Measurements from ENCODE around the gene COL4A6. TPM values are rescaled to one million over a fixed set of nuclear protein-coding genes. Genes with fewer than 3 reads are reported as not detected.
A peak's percentile ranks its signal among the peaks of the same experiment; 100 is the strongest.

COL4A6 gene
- total and polyA plus RNA-seq, 5 donors, result 7.0 to 18.1 (median 14.0) TPM

DNA sequence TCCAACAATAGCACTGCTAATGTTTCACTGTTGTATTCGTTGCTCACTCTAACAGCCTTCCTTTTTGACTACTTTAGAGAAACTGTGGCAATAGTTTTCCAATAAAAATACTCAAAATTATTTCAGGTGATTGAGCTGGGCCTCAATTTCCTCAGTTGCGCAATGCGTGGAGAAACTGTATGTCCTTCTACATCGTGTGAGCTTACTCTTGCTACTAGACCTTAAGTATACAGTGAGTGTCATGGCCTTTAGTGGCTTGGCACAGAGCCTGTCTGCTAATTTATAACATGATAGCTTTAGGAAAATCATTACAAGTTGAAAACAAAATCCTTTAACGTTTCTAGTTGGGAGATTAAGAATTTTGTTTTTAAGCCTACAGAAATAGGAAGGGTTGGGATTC, 114.5 kb downstream of the COL4A6 start:
- intact Hi-C loops (cut with DNase I), result no loop called here
- WGBS, result 68% methylated on average over 5 of the region's 5 CpGs

DNA sequence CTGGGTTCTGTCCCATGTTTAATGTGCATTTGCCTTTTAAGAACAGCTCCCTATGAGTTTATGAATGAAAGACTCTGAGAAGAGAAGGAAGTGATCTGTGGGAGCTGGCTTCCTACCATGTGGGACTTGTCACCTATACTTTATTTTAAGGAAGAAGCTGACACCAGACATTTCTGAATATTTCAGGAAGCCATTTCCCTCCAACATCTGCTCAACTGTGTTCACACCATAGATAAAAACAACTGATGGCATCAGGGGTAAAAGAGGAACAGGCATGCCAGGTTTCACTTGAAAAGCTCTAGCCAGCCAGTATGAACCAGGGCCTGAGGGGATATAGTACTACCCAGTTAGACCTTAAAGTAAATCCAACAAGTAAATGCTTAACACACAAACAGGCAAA, 116.0 kb downstream of the COL4A6 start:
- H3K9me3 ChIP-seq (ENCODE audit: control insufficient read depth, low read length), result no peaks in the 10 kb centered on the region
- H3K27me3 ChIP-seq (ENCODE audit: control insufficient read depth, insufficient read depth), result no peaks in the 10 kb centered on the region
- no peak overlapping the region for H3K4me3 ChIP-seq (ENCODE audit: low read length)
- intact Hi-C loops (cut with DNase I), result no loop called here
- H3K27ac ChIP-seq (ENCODE audit: low read length), result no peak overlapping the region
- DNase-seq (no peak), ATAC-seq (no peak)
- H3K4me1 ChIP-seq (ENCODE audit: control insufficient read depth, insufficient read depth, low read length), result no peaks in the 10 kb centered on the region

More for the DNA sequence above, 114.5 kb downstream of the COL4A6 start:
- H3K27me3 ChIP-seq (ENCODE audit: control insufficient read depth, insufficient read depth), result no peaks in the 10 kb centered on the region
- DNase-seq (no peak), ATAC-seq (no peak)
- H3K27ac ChIP-seq (ENCODE audit: low read length), result no peak overlapping the region
- no peaks in the 10 kb centered on the region for H3K9me3 ChIP-seq (ENCODE audit: control insufficient read depth, low read length)
- no peak overlapping the region for H3K4me3 ChIP-seq (ENCODE audit: low read length)
- no peaks in the 10 kb centered on the region for H3K4me1 ChIP-seq (ENCODE audit: control insufficient read depth, insufficient read depth, low read length)

GRCh38 chrX:108316456-108316855, 121.8 kb downstream of the COL4A6 start:
- ATAC-seq (no peak), DNase-seq (no peak)
- WGBS, result 84% methylated on average over 1 of the region's 1 CpG
- H3K9me3 ChIP-seq (ENCODE audit: control insufficient read depth, low read length), result no peaks in the 10 kb centered on the region
- no peak overlapping the region for H3K4me3 ChIP-seq (ENCODE audit: low read length)
- intact Hi-C loops (cut with DNase I), result no loop called here
- H3K27me3 ChIP-seq (ENCODE audit: control insufficient read depth, insufficient read depth), result no peaks in the 10 kb centered on the region
- H3K4me1 ChIP-seq (ENCODE audit: control insufficient read depth, insufficient read depth, low read length), result no peaks in the 10 kb centered on the region
- no peak overlapping the region for H3K27ac ChIP-seq (ENCODE audit: low read length)

DNA sequence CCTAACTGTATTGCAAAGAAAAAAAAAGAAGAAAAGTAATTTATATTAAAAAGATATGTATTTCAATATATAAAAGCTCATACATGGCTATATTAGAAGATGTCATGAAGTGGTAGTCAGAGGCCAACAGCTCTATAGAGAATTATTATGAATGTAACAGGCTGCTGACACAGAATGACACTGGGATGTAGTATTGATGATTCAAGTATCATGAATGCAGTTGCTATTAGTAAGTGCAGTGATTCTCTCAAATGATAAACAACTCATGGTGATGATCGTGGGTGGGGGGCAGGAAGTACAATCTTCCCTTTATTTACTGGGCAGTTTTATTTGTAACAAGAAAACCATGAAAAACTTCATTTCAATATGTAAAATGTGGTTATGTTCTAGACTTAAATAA, 124.6 kb downstream of the COL4A6 start:
- intact Hi-C loops (cut with DNase I), result no loop called here
- H3K27me3 ChIP-seq (ENCODE audit: control insufficient read depth, insufficient read depth), result no peaks in the 10 kb centered on the region
- ATAC-seq, result no peak
- no peaks in the 10 kb centered on the region for H3K9me3 ChIP-seq (ENCODE audit: control insufficient read depth, low read length)
- H3K4me1 ChIP-seq (ENCODE audit: control insufficient read depth, insufficient read depth, low read length), result no peaks in the 10 kb centered on the region
- H3K4me3 ChIP-seq (ENCODE audit: low read length), result no peak overlapping the region
- no peak for DNase-seq
- WGBS, result 83% methylated on average over 1 of the region's 1 CpG
- H3K27ac ChIP-seq (ENCODE audit: low read length), result no peak overlapping the region

DNA sequence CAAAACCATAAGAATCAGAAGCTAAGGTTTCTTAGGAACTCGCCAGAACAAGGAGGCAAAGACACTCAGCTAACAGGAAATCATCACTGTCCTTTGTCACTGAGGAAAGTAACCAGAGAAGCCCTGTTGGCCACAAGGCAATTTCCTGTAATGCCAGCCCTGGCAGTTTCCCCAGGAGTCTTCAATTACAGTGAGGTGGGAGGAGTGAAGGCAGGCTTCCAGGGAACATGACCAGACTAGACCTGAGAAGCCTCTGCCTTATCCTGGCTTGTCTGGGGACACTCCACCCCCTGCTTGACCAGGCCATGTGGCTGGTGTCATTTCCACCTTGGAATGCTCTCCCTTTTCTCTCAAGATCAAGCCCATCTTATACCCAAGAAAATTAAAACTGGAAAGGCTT, 125.3 kb downstream of the COL4A6 start:
- peak; percentile 16 to 64 (median 58) for DNase-seq
- Histone ChIP-seq H3K4me1 (ENCODE audit: control insufficient read depth, insufficient read depth, low read length) (no peaks in the 10 kb centered on the region), H3K27ac (ENCODE audit: low read length) (no peak overlapping the region), H3K9me3 (ENCODE audit: control insufficient read depth, low read length) (no peaks in the 10 kb centered on the region), H3K4me3 (ENCODE audit: low read length) (no peak overlapping the region), H3K27me3 (ENCODE audit: control insufficient read depth, insufficient read depth) (no peaks in the 10 kb centered on the region)
- intact Hi-C loops (cut with DNase I), result no loop called here
- peak; percentile 70 to 86 for ATAC-seq
- WGBS, result 42% methylated on average over 1 of the region's 1 CpG

DNA sequence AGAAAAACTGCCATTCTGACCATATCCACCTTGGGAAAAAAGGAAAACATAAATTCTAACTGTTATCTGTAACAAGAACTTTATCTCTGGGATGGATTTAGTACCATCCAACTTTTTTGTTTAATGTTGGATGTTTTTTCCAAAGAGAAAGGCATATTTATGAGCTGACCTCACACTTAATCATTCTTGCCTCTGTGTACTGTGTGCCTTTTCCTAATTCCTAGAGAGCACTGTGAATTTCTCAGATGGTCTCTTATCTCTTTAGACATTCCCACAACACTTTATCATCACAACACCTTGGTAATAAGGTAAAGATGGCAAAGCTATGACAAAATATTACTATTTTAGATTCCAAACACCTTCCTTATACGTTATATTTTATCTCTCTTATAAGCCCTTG, 126.2 kb downstream of the COL4A6 start:
- H3K9me3 ChIP-seq (ENCODE audit: control insufficient read depth, low read length), result no peaks in the 10 kb centered on the region
- H3K4me3 ChIP-seq (ENCODE audit: low read length), result no peak overlapping the region
- no peaks in the 10 kb centered on the region for H3K4me1 ChIP-seq (ENCODE audit: control insufficient read depth, insufficient read depth, low read length)
- 61% methylated on average over 1 of the region's 1 CpG for WGBS
- no peak overlapping the region for H3K27ac ChIP-seq (ENCODE audit: low read length)
- H3K27me3 ChIP-seq (ENCODE audit: control insufficient read depth, insufficient read depth), result no peaks in the 10 kb centered on the region
- DNase-seq (no peak), ATAC-seq (no peak)
- intact Hi-C loops (cut with DNase I), result no loop called here

- ATAC-seq, result no peak
- no peaks in the 10 kb centered on the region for H3K9me3 ChIP-seq (ENCODE audit: control insufficient read depth, low read length)
- no peak for DNase-seq
- 59% methylated on average over 1 of the region's 1 CpG for WGBS
- intact Hi-C loops (cut with DNase I), result no loop called here
- H3K27ac ChIP-seq (ENCODE audit: low read length), result no peak overlapping the region
- H3K4me1 ChIP-seq (ENCODE audit: control insufficient read depth, insufficient read depth, low read length), result no peaks in the 10 kb centered on the region
- H3K27me3 ChIP-seq (ENCODE audit: control insufficient read depth, insufficient read depth), result no peaks in the 10 kb centered on the region
- H3K4me3 ChIP-seq (ENCODE audit: low read length), result no peak overlapping the region
Measured at GRCh38 chrX:108310506-108310905, 127.7 kb downstream of the COL4A6 start.

DNA sequence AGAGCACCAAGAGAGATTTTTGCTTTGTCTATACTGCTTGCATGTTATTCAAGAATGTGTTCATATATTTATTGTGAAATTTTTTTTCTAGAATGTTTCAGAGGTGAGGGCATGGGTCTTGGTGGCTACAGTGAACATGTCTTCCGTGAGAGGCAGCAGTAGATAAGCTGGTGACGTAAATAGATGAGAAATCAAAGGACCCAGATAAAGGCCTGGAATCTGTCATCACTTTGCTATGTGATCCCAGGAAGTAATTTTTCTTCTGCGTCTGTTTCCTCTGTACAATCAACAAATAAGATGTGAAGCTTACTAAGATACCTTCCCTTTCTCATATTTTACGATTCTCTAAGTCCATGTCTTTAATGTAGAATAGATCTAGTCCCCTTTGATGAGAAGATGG, 129.1 kb downstream of the COL4A6 start:
- intact Hi-C loops (cut with DNase I), result loop anchor here in 1 of 4 donors (5.0 kb wide), 1 partner anchor 82 kb away; no protein-coding TSS in a partner anchor
- ATAC-seq, result no peak
- DNase-seq, result no peak
- H3K9me3 ChIP-seq (ENCODE audit: control insufficient read depth, low read length), result no peaks in the 10 kb centered on the region
- WGBS, result 45% methylated on average over 4 of the region's 4 CpGs
- no peaks in the 10 kb centered on the region for H3K27me3 ChIP-seq (ENCODE audit: control insufficient read depth, insufficient read depth)
- H3K4me1 ChIP-seq (ENCODE audit: control insufficient read depth, insufficient read depth, low read length), result no peaks in the 10 kb centered on the region
- H3K4me3 ChIP-seq (ENCODE audit: low read length), result no peak overlapping the region
- H3K27ac ChIP-seq (ENCODE audit: low read length), result no peak overlapping the region

- intact Hi-C loops (cut with DNase I), result loop anchor here in 1 of 4 donors (5.0 kb wide), 1 partner anchor 80 kb away; no protein-coding TSS in a partner anchor
Measured at GRCh38 chrX:108307132-108308085, 130.8 kb downstream of the COL4A6 start.

DNA sequence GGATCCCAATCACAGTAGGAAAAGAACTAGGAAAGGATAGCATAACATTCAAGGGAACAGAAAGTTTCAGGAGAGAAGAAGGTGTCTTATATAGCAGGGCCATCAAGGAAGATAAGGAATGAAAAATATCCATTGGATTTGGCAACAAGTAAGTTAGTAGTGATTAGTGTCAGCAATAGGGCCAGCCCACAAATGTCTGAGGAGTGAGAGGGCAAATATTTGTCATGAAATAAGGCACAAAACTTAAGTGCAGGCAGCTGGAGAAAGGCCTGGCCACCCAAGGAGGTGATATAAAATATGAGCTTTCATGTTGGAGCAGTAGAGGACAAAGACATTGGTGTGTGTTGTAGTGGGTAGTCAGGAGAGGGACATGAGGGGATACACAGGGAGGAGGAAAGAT, 132.1 kb downstream of the COL4A6 start:
- Histone ChIP-seq H3K27me3 (ENCODE audit: control insufficient read depth, insufficient read depth) (no peaks in the 10 kb centered on the region), H3K4me3 (ENCODE audit: low read length) (no peak overlapping the region), H3K4me1 (ENCODE audit: control insufficient read depth, insufficient read depth, low read length) (no peaks in the 10 kb centered on the region), H3K9me3 (ENCODE audit: control insufficient read depth, low read length) (no peaks in the 10 kb centered on the region), H3K27ac (ENCODE audit: low read length) (no peak overlapping the region)
- ATAC-seq (no peak), DNase-seq (no peak)
- intact Hi-C loops (cut with DNase I), result loop anchor here in 1 of 4 donors (5.0 kb wide), 1 partner anchor 79 kb away; no protein-coding TSS in a partner anchor

More at GRCh38 chrX:108307132-108308085, 130.8 kb downstream of the COL4A6 start:
- H3K27ac ChIP-seq (ENCODE audit: low read length), result peak overlapping the region; percentile 94
- no peaks in the 10 kb centered on the region for H3K4me1 ChIP-seq (ENCODE audit: control insufficient read depth, insufficient read depth, low read length)
- WGBS, result 65% methylated on average over 6 of the region's 6 CpGs
- ATAC-seq (peak; percentile 71 to 89), DNase-seq (peak; percentile 16 to 64 (median 51))
- no peaks in the 10 kb centered on the region for H3K9me3 ChIP-seq (ENCODE audit: control insufficient read depth, low read length)
- no peak overlapping the region for H3K4me3 ChIP-seq (ENCODE audit: low read length)
- no peaks in the 10 kb centered on the region for H3K27me3 ChIP-seq (ENCODE audit: control insufficient read depth, insufficient read depth)

GRCh38 chrX:108304757-108305156, 133.5 kb downstream of the COL4A6 start:
- Histone ChIP-seq H3K27ac (ENCODE audit: low read length) (no peak overlapping the region), H3K9me3 (ENCODE audit: control insufficient read depth, low read length) (no peaks in the 10 kb centered on the region), H3K4me1 (ENCODE audit: control insufficient read depth, insufficient read depth, low read length) (no peaks in the 10 kb centered on the region), H3K4me3 (ENCODE audit: low read length) (no peak overlapping the region), H3K27me3 (ENCODE audit: control insufficient read depth, insufficient read depth) (no peaks in the 10 kb centered on the region)
- intact Hi-C loops (cut with DNase I), result loop anchor here in 1 of 4 donors (5.0 kb wide), 1 partner anchor 77 kb away; no protein-coding TSS in a partner anchor
- DNase-seq, result no peak
- 68% methylated on average over 2 of the region's 2 CpGs for WGBS
- no peak for ATAC-seq
